Esophagus squamous epithelium (tissue), 4 donors: ENCODE data around the gene BORCS8.
A peak's percentile ranks its signal among the peaks of the same experiment; 100 is the strongest.

Experiments
- POLR2A ChIP-seq, 4 donors: fragments of 450-650 bp; IDR thresholded peaks; one replicate each; pipeline ENCODE4 v1.6.1; 2017; ENCODE audit warnings: antibody characterized with exemption in 4 of 4, mild to moderate bottlenecking in 4 of 4, moderate library complexity in 3 of 4
- TF ChIP-seq, protein P1 (sequence below), 6 experiments: fragments of 450-650 bp in 4 of 6; fragments of 200-600 bp in 2 of 6; sonication (generic) in 2 of 6; IDR thresholded peaks; one replicate each; pipeline ENCODE4 v1.5.1; 2016 to 2019; ENCODE audit warnings: antibody characterized with exemption in 6 of 6, mild to moderate bottlenecking in 4 of 6, moderate library complexity in 4 of 6

DNA sequence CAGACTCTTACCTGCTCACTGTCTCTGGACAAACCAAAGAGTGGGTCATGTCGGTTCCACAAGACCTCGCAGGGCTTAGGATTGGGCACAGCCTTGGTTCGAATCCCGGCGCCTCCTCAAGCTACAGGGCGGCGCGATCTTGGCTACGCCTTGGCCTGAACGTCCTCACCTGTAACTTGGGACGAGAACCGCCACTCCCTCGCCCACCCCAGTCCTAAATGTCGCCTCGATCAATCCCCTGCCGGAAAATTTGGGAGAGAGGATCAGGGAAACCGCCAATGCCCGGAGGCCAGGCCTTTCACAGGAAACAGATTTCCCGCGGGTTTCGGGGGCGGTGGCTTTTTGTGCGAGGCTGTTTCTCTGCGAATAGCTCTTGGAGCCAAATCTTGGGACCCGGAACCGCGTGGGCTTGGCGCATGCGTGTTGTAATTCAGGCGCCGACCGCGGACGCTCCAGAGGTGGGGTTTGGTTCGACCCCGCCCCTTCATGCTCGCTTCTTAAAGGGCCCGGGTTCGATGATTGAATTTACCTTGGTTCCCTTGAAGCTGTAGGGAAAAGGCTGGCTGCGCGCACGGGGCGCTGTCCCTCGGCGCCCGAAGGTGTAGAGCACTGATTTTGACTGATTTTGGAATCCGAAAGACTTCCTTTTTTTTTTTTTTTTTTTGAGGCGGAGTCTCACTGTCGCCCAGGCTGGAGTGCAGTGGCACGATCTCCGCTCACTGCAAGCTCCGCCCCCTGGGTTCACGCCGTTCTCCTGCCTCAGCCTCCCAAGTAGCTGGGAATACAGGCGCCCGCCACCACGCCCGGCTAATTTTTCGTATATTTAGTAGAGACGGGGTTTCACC is 11.3 kb upstream of the BORCS8 start, which contains the start of gene NR2C2AP:
- TF ChIP-seq POLR2A (IDR thresholded peaks at IDR 0.05): peak in 1 of 4 donors; percentile 8
- TF ChIP-seq, protein P1, sequence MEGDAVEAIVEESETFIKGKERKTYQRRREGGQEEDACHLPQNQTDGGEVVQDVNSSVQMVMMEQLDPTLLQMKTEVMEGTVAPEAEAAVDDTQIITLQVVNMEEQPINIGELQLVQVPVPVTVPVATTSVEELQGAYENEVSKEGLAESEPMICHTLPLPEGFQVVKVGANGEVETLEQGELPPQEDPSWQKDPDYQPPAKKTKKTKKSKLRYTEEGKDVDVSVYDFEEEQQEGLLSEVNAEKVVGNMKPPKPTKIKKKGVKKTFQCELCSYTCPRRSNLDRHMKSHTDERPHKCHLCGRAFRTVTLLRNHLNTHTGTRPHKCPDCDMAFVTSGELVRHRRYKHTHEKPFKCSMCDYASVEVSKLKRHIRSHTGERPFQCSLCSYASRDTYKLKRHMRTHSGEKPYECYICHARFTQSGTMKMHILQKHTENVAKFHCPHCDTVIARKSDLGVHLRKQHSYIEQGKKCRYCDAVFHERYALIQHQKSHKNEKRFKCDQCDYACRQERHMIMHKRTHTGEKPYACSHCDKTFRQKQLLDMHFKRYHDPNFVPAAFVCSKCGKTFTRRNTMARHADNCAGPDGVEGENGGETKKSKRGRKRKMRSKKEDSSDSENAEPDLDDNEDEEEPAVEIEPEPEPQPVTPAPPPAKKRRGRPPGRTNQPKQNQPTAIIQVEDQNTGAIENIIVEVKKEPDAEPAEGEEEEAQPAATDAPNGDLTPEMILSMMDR (IDR thresholded peaks at IDR 0.05): peak in 1 of 6 experiments; percentile 6
